ENCODE results near the gene LEPR. TPM values are rescaled to one million over a fixed set of nuclear protein-coding genes. Genes with fewer than 3 reads are reported as not detected.
A peak's percentile ranks its signal among the peaks of the same experiment; 100 is the strongest.

LEPR gene
- total RNA-seq, 1 experiment from 2014 or later = 4.1 TPM

GRCh38 chr1:65409314-65409713 is 11.2 kb upstream of the LEPR start:
- DNase-seq (ENCODE audit: low spot score) = no peak
- in situ Hi-C loops (cut with HindIII; ENCODE audit: low sequenced_read_pairs) = no loop called here

GRCh38 chr1:65409816-65410326 is 10.6 kb upstream of the LEPR start:
- in situ Hi-C loops (cut with HindIII; ENCODE audit: low sequenced_read_pairs) = no loop called here
- no peak for DNase-seq (ENCODE audit: low spot score)

- in situ Hi-C loops (cut with HindIII; ENCODE audit: low sequenced_read_pairs) = no loop called here
- DNase-seq (ENCODE audit: low spot score) = no peak
Observed at GRCh38 chr1:65412256-65412983, 8.0 kb upstream of the LEPR start.

- DNase-seq (ENCODE audit: low spot score) = no peak
- in situ Hi-C loops (cut with HindIII; ENCODE audit: low sequenced_read_pairs) = no loop called here
Observed at GRCh38 chr1:65412984-65413375, 7.5 kb upstream of the LEPR start.

GRCh38 chr1:65414538-65414937 is 5.9 kb upstream of the LEPR start:
- in situ Hi-C loops (cut with HindIII; ENCODE audit: low sequenced_read_pairs) = no loop called here
- no peak for DNase-seq (ENCODE audit: low spot score)

GRCh38 chr1:65416767-65417166 is 3.7 kb upstream of the LEPR start:
- DNase-seq (ENCODE audit: low spot score) = no peak
- in situ Hi-C loops (cut with HindIII; ENCODE audit: low sequenced_read_pairs) = no loop called here

- in situ Hi-C loops (cut with HindIII; ENCODE audit: low sequenced_read_pairs) = no loop called here
Observed at GRCh38 chr1:65417729-65418128, 2.7 kb upstream of the LEPR start.

GRCh38 chr1:65418522-65419185 is 1.8 kb upstream of the LEPR start:
- DNase-seq (ENCODE audit: low spot score) = peak; percentile 13
- in situ Hi-C loops (cut with HindIII; ENCODE audit: low sequenced_read_pairs) = no loop called here

More at GRCh38 chr1:65417729-65418128, 2.7 kb upstream of the LEPR start:
- DNase-seq (ENCODE audit: low spot score) = no peak

GRCh38 chr1:65419681-65420589 is 533 bp upstream of the LEPR start:
- DNase-seq (ENCODE audit: low spot score) = peak; percentile 96
- in situ Hi-C loops (cut with HindIII; ENCODE audit: low sequenced_read_pairs) = no loop called here

- peak; percentile 57 for DNase-seq (ENCODE audit: low spot score)
- in situ Hi-C loops (cut with HindIII; ENCODE audit: low sequenced_read_pairs) = no loop called here
Observed at GRCh38 chr1:65421351-65422025, 1.0 kb downstream of the LEPR start.

GRCh38 chr1:65422241-65423203 is 2.1 kb downstream of the LEPR start:
- DNase-seq (ENCODE audit: low spot score) = peak; percentile 71
- in situ Hi-C loops (cut with HindIII; ENCODE audit: low sequenced_read_pairs) = no loop called here

GRCh38 chr1:65423884-65424572 is 3.6 kb downstream of the LEPR start:
- in situ Hi-C loops (cut with HindIII; ENCODE audit: low sequenced_read_pairs) = no loop called here
- DNase-seq (ENCODE audit: low spot score) = no peak

- no peak for DNase-seq (ENCODE audit: low spot score)
Observed at GRCh38 chr1:65424573-65424889, 4.1 kb downstream of the LEPR start.

GRCh38 chr1:65425006-65425405 is 4.5 kb downstream of the LEPR start:
- in situ Hi-C loops (cut with HindIII; ENCODE audit: low sequenced_read_pairs) = no loop called here
- no peak for DNase-seq (ENCODE audit: low spot score)

More at GRCh38 chr1:65424573-65424889, 4.1 kb downstream of the LEPR start:
- in situ Hi-C loops (cut with HindIII; ENCODE audit: low sequenced_read_pairs) = no loop called here

- in situ Hi-C loops (cut with HindIII; ENCODE audit: low sequenced_read_pairs) = no loop called here
- DNase-seq (ENCODE audit: low spot score) = no peak
Observed at GRCh38 chr1:65425697-65426096, 5.2 kb downstream of the LEPR start.

GRCh38 chr1:65429078-65429477 is 8.6 kb downstream of the LEPR start:
- DNase-seq (ENCODE audit: low spot score) = no peak
- in situ Hi-C loops (cut with HindIII; ENCODE audit: low sequenced_read_pairs) = no loop called here

GRCh38 chr1:65429806-65430205 is 9.3 kb downstream of the LEPR start:
- no peak for DNase-seq (ENCODE audit: low spot score)
- in situ Hi-C loops (cut with HindIII; ENCODE audit: low sequenced_read_pairs) = no loop called here

Data from G401 (cell line).